Ectodermal cell (in vitro differentiated cells): Measurements from ENCODE around the gene TMEM250.
A peak's percentile ranks its signal among the peaks of the same experiment; 100 is the strongest.

ENCODE experiments used
- H3K27ac ChIP-seq: 2 replicates; pipeline ENCODE4 v1.7.0; 2013; ENCODE audit warnings: mild to moderate bottlenecking, low read depth, low read length; ENCODE audit not compliant: insufficient read depth, poor library complexity, severe bottlenecking
- H3K27me3 ChIP-seq: 2 replicates; pipeline ENCODE4 v1.7.0; 2013; ENCODE audit warnings: mild to moderate bottlenecking, low read length; ENCODE audit not compliant: insufficient read depth, control insufficient read depth, poor library complexity, severe bottlenecking
- H3K36me3 ChIP-seq: one replicate; pipeline ENCODE4 v1.7.0; 2013; ENCODE audit warnings: low read length; ENCODE audit not compliant: control insufficient read depth, insufficient read depth
- H3K4me1 ChIP-seq: one replicate; pipeline ENCODE4 v1.7.0; 2013; ENCODE audit warnings: low read length; ENCODE audit not compliant: control insufficient read depth, insufficient read depth
- H3K4me3 ChIP-seq: 2 replicates; pipeline ENCODE4 v1.7.0; 2013; ENCODE audit warnings: low read depth, low read length, control low read depth; ENCODE audit not compliant: insufficient read depth
- H3K9me3 ChIP-seq: 2 replicates; pipeline ENCODE4 v1.7.0; 2013; ENCODE audit warnings: mild to moderate bottlenecking, low read length, moderate library complexity; ENCODE audit not compliant: control insufficient read depth
- WGBS, 2 experiments: methylation state at CpG; one replicate each; pipeline ENCODE4 v1.1.7; 2013; ENCODE audit warnings: missing lambda C conversion rate in 2 of 2; 5-methylcytosine and 5-hydroxymethylcytosine counted together

The TMEM250 gene

DNA sequence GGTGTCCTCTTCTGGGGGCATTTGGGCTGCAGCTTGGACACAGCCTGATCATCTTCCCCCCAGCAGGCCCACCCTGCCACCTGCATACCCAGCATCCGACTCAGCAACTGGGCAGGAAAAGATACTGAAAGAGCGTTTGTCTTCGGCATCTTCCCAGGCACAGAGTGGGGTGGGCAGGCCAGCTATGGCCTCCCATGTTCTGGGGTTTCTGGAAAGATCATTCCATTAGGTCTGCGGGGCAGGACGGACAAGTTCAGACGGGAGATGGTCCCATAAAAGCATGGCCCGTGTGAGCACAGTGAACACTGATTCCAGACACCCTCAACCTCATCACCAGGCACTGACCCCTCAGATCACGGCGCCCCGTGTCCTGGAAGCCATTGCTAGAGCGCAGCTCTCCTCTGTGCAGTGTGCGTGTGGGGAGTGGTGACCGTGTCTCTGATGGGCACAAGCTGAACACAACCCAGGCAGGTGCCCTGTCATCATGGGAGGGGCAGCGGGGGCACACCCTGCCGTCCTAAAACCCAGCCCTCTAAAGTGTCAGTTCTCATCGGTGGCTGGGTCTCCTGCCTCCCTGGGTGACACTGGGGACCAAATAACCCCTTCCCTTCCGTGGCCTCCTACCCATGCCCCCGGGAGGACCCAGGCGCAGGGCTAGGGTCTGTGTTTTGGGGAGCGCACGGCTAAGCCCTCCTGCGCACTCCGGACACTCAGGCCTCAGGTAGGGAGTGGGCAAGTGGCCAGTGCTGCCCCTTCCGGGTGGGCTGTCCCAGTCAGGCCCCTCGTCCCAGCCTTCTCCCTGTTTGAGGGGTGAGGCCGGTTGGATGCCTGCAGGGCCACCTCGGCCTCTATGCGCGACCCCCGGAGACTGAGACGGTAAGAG, 13.2 kb upstream of the TMEM250 start:
- WGBS, 2 experiments = 87 to 88% methylated on average over 31 of the region's 31 CpGs
- Histone ChIP-seq H3K27me3 (peaks cover 27% of the 10 kb centered on the region), H3K36me3 (no peaks in the 10 kb centered on the region)

GRCh38 chr9:136129176-136129575, 10.5 kb upstream of the TMEM250 start:
- Histone ChIP-seq H3K4me1 (peaks cover 9% of the 10 kb centered on the region), H3K27ac (no peak overlapping the region), H3K9me3 (no peaks in the 10 kb centered on the region), H3K27me3 (peaks cover 16% of the 10 kb centered on the region), H3K4me3 (no peak overlapping the region), H3K36me3 (no peaks in the 10 kb centered on the region)
- WGBS, 2 experiments = 86 to 87% methylated on average over 17 of the region's 17 CpGs

More for the DNA sequence above, 13.2 kb upstream of the TMEM250 start:
- Histone ChIP-seq H3K4me3 (no peak overlapping the region), H3K9me3 (no peaks in the 10 kb centered on the region), H3K27ac (no peak overlapping the region), H3K4me1 (peaks cover 9% of the 10 kb centered on the region)

GRCh38 chr9:136128436-136128835, 9.8 kb upstream of the TMEM250 start:
- 90 to 92% methylated on average over 17 of the region's 17 CpGs for WGBS, 2 experiments
- H3K36me3 ChIP-seq = no peaks in the 10 kb centered on the region
- H3K27ac ChIP-seq = no peak overlapping the region
- H3K27me3 ChIP-seq = peaks cover 9% of the 10 kb centered on the region
- H3K4me3 ChIP-seq = no peak overlapping the region
- H3K4me1 ChIP-seq = peaks cover 1% of the 10 kb centered on the region
- H3K9me3 ChIP-seq = no peaks in the 10 kb centered on the region

DNA sequence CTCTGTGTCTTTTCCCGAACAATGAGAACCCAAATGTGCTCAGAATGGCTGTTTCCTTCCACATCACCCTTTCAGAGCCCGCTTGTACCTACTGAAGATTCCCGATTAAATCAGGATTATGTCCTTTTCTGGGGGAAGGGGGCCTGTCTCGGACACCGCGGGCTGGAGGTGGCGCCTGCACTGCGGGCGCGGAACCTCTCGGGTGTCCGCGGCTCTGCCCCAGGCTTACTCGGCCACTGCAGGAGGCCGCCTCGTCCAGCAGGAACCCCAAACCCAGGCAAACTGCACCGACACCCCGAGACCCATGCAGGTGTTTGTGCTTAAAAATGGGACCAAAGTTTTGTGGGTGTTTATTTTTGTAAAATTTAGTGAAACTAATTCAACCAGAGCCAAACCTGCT, 8.6 kb upstream of the TMEM250 start:
- peaks cover under 1% of the 10 kb centered on the region for H3K27me3 ChIP-seq
- WGBS, 2 experiments = 92 to 94% methylated on average over 18 of the region's 18 CpGs
- H3K36me3 ChIP-seq = no peaks in the 10 kb centered on the region
- H3K27ac ChIP-seq = no peak overlapping the region
- H3K4me1 ChIP-seq = no peaks in the 10 kb centered on the region
- no peak overlapping the region for H3K4me3 ChIP-seq
- H3K9me3 ChIP-seq = no peaks in the 10 kb centered on the region

- no peak overlapping the region for H3K27ac ChIP-seq
- H3K4me1 ChIP-seq = no peaks in the 10 kb centered on the region
- no peaks in the 10 kb centered on the region for H3K9me3 ChIP-seq
- no peak overlapping the region for H3K4me3 ChIP-seq
- 93 to 94% methylated on average over 2 of the region's 2 CpGs for WGBS, 2 experiments
- no peaks in the 10 kb centered on the region for H3K36me3 ChIP-seq
- no peaks in the 10 kb centered on the region for H3K27me3 ChIP-seq
Observed at GRCh38 chr9:136124976-136125692, 6.5 kb upstream of the TMEM250 start.

DNA sequence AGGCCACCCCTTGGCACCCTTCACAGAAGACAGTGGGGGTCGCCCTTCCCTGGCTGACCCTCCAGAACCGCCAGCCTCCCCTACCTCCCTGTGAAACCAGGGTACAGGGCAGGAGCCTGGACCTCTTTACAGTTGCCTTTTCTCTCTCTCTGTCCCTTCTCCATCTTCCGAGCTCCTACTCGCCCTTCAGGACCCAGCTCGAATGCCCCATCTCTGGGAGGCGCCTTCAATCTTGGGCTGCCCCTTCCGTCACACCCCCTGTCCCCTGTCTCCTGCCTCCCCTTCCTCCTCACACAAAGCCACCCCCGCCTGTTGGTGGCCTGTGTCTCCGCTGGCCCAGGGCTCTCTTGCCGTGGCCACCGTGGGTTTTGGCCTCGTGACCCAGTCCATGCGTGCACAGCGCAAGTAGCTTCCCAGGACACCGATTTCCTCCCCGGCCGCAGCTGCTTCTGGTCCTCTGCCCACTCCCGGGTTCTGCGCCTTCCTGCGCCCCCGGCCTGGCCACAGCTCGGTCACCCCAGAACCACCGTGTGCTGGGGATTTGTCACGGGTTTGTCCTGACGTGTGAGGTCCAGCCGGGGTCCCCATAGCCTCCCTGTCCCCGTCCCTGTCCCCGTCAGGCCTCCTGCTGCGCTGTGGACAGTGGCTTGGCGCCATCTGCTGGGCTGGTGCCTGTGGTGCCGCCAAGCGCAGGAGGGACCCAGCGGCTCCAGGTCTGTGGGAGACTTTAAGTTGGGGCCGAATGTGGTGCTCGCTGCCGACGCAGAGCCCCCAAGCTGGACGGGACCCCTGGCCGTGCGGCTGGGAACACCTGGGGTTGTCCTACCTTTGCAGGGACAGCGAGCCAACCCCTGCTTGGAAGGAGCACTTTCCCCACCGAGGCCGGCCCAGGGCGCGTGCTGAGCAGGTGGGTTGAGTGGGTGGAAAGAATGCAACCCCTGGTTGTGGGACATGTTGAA, 4.0 kb upstream of the TMEM250 start:
- Histone ChIP-seq H3K36me3 (no peaks in the 10 kb centered on the region), H3K4me1 (peaks cover 1% of the 10 kb centered on the region), H3K4me3 (no peak overlapping the region), H3K27me3 (no peaks in the 10 kb centered on the region), H3K9me3 (no peaks in the 10 kb centered on the region), H3K27ac (no peak overlapping the region)
- 47% methylated on average over 45 of the region's 45 CpGs for WGBS, 2 experiments

GRCh38 chr9:136121801-136122200, 3.1 kb upstream of the TMEM250 start:
- WGBS, 2 experiments = 93 to 96% methylated on average over 9 of the region's 9 CpGs
- Histone ChIP-seq H3K4me3 (no peak overlapping the region), H3K9me3 (no peaks in the 10 kb centered on the region), H3K27ac (no peak overlapping the region), H3K27me3 (no peaks in the 10 kb centered on the region), H3K4me1 (peaks cover 9% of the 10 kb centered on the region), H3K36me3 (no peaks in the 10 kb centered on the region)

DNA sequence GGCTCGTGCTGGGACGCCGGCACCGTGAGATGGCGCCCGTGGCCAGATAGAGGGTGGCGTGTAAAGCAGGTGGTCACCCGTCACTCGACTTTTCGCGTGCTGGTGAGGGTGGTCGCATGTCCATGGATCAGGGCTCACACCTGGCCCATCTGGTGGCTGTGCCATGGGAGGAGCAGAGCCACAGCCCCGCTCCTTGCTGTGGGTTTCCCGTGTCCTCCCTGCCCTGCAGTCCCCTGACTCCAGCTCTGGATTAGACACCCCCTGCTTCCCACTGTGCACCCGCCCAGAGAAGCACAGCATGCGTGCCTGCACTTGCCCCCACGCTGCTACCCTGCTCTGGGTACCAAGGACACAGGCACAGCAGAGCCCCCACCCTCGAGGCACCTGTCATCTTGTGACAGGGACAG, 1.8 kb upstream of the TMEM250 start:
- H3K27me3 ChIP-seq = no peaks in the 10 kb centered on the region
- WGBS, 2 experiments = 95 to 96% methylated on average over 18 of the region's 18 CpGs
- H3K27ac ChIP-seq = no peak overlapping the region
- no peaks in the 10 kb centered on the region for H3K9me3 ChIP-seq
- H3K36me3 ChIP-seq = peaks cover 8% of the 10 kb centered on the region
- peaks cover 12% of the 10 kb centered on the region for H3K4me1 ChIP-seq
- no peak overlapping the region for H3K4me3 ChIP-seq

- Histone ChIP-seq H3K27ac (no peak overlapping the region), H3K4me1 (peaks cover 12% of the 10 kb centered on the region), H3K36me3 (peaks cover 8% of the 10 kb centered on the region), H3K4me3 (peak overlapping the region; percentile 74), H3K9me3 (no peaks in the 10 kb centered on the region), H3K27me3 (no peaks in the 10 kb centered on the region)
- 75 to 80% methylated on average over 10 of the region's 11 CpGs for WGBS, 2 experiments
Observed at GRCh38 chr9:136119883-136120393, 1.3 kb upstream of the TMEM250 start.
